HepG2 (cell line): Measurements from ENCODE around the gene GGT7. TPM values are rescaled to one million over a fixed set of nuclear protein-coding genes. Genes with fewer than 3 reads are reported as not detected.

ENCODE experiments used
- CHCHD3 ChIP-seq: sonication (generic); formaldehyde crosslinking; IDR thresholded peaks from 2 replicates; pipeline ENCODE4 v1.8.0; 2022; ENCODE audit warnings: mild to moderate bottlenecking, missing genetic modification reagents, moderate library complexity
- EED ChIP-seq: sonication (generic); formaldehyde crosslinking; IDR thresholded peaks from 2 replicates; pipeline ENCODE4 v1.5.0; 2020; ENCODE audit warnings: mild to moderate bottlenecking, missing genetic modification reagents
- EP300 ChIP-seq, 3 experiments: sonication (generic) in 1 of 3; formaldehyde crosslinking in 1 of 3; IDR thresholded peaks; 2 replicates each; pipeline versions ENCODE4 v1.5.1 to v1.6.1; 2011 to 2020; ENCODE audit warnings: low read depth in 2 of 3, low read length in 2 of 3, borderline replicate concordance in 1 of 3, improper control_type of control experiment in 1 of 3, mild to moderate bottlenecking in 1 of 3, missing genetic modification reagents in 1 of 3, moderate library complexity in 1 of 3
- HHEX ChIP-seq: IDR thresholded peaks from 2 replicates; pipeline ENCODE4 v1.6.1; 2016; ENCODE audit warnings: control low read depth
- KLF12 ChIP-seq: sonication (generic); formaldehyde crosslinking; IDR thresholded peaks from 2 replicates; pipeline ENCODE4 v1.4.0; 2020; ENCODE audit warnings: missing genetic modification reagents, borderline replicate concordance
- MIXL1 ChIP-seq: IDR thresholded peaks from 2 replicates; pipeline ENCODE4 v1.6.1; 2016
- NAIF1 ChIP-seq: sonication (generic); formaldehyde crosslinking; IDR thresholded peaks from 2 replicates; pipeline ENCODE4 v1.5.0; 2020; ENCODE audit warnings: mild to moderate bottlenecking, missing genetic modification reagents, borderline replicate concordance
- PAWR ChIP-seq: sonication (generic); formaldehyde crosslinking; IDR thresholded peaks from 2 replicates; pipeline ENCODE4 v1.4.0; 2020; ENCODE audit warnings: missing genetic modification reagents, mild to moderate bottlenecking, borderline replicate concordance
- PLRG1 ChIP-seq: fragments of 450-650 bp; conservative IDR thresholded peaks from 2 replicates; pipeline ENCODE4 v1.6.1; 2016
- RARA ChIP-seq: IDR thresholded peaks from 2 replicates; pipeline ENCODE4 v1.6.1; 2016; ENCODE audit warnings: missing genetic modification reagents, missing compliant biosample characterization
- SIX1 ChIP-seq: sonication (generic); formaldehyde crosslinking; IDR thresholded peaks from 2 replicates; pipeline ENCODE4 v1.4.0; 2020; ENCODE audit warnings: missing genetic modification reagents, borderline replicate concordance
- TBL1XR1 ChIP-seq: fragments of 150-350 bp; IDR thresholded peaks from 2 replicates; pipeline ENCODE4 v1.6.1; 2014; ENCODE audit warnings: borderline replicate concordance, low read length; ENCODE audit not compliant: partially characterized antibody
- ZNF260 ChIP-seq: sonication (generic); formaldehyde crosslinking; IDR thresholded peaks from 2 replicates; pipeline ENCODE4 v1.4.0; 2020; ENCODE audit warnings: missing genetic modification reagents, low read depth, mild to moderate bottlenecking, borderline replicate concordance
- ZNF367 ChIP-seq: sonication (generic); formaldehyde crosslinking; IDR thresholded peaks from 2 replicates; pipeline ENCODE4 v1.4.0; 2020; ENCODE audit warnings: missing genetic modification reagents, borderline replicate concordance
- ZNF7 ChIP-seq: IDR thresholded peaks from 2 replicates; pipeline ENCODE4 v1.6.1; 2016; ENCODE audit warnings: missing biosample characterization, missing genetic modification reagents
- polyA plus RNA-seq, 8 experiments: library from polyadenylated mRNA; depleted of rRNA in 3 of 8; stranded (reverse) in 7 of 8; unstranded in 1 of 8; fragments of >200 nt; fragmentation: Illumina TruSeq in 4 of 8; extraction: Trizol in 4 of 8; gene quantifications; 2 replicates each; pipeline versions ENCODE4 v1.2.1 to v1.2.3, GENCODE V29; 2011 to 2016; ENCODE audit warnings: low read depth in 4 of 8, missing spikeins in 1 of 8, mixed read lengths in 1 of 8; ENCODE audit not compliant: insufficient read depth in 1 of 8
- total RNA-seq, 5 experiments: library from RNA; depleted of rRNA; stranded (reverse); fragments of >200 nt; fragmentation: Illumina TruSeq; extraction: Trizol; gene quantifications; 2 replicates each; pipeline ENCODE4 v1.2.3, GENCODE V29; 2016; ENCODE audit warnings: low read depth in 1 of 5
- TF ChIP-seq, protein P1 (sequence below): sonication (generic); formaldehyde crosslinking; conservative IDR thresholded peaks from 2 replicates; pipeline ENCODE4 v1.5.0; 2020; ENCODE audit warnings: missing genetic modification reagents
- TF ChIP-seq, protein P2 (sequence below): conservative IDR thresholded peaks from 2 replicates; pipeline ENCODE4 v1.6.1; 2018; ENCODE audit warnings: missing genetic modification reagents
- TF ChIP-seq, protein P3 (sequence below): sonication (generic); formaldehyde crosslinking; IDR thresholded peaks from 2 replicates; pipeline ENCODE4 v1.4.0; 2020; ENCODE audit warnings: mild to moderate bottlenecking, missing genetic modification reagents

Gene GGT7
- total and polyA plus RNA-seq, 2 of the 13 experiments (the other 11 are each of a cell fraction or from before 2014, with no cell fraction given): 6.6 to 23.0 TPM

DNA sequence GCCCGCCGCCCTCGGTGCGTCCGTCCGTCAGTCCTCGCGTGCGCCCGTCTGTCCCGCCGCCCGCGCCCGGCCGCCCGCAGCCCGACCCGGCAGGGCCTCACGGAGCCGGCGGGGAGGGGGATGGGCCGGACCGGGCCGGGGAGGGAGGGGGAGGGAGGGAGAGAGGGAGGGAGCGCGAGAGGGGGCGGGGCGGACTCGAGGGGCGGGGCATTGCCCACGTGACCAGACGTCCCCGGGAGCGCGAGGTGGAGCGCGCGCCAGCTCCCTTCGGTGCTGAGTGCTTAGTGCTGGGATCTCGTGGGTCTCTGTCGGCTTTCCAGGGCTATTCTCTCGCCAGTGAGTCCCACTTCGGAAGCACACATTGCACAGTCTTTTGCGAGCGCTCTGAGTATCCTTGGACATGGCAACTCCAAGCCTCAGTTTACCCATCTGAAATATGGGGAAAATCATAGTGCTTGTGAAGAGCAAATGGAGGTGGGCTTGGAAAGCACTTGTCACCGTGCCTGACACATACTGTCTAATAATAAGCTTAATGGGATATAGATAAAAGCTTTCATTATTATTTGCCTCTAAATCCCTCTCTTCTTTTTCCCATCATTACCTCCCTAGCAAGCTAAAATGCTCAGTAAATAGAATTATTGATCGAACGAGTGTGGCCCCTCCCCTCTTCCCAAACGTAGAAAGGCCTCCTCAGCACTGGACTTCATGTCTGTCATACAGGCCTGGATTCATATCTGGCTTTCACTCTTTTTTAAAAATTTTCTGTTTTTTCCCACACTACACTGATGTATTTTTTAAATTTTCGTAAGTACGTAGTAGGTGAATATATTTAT, 46.9 kb downstream of the GGT7 start, which contains the start of gene NCOA6 (continued):
- TF ChIP-seq, protein P1, sequence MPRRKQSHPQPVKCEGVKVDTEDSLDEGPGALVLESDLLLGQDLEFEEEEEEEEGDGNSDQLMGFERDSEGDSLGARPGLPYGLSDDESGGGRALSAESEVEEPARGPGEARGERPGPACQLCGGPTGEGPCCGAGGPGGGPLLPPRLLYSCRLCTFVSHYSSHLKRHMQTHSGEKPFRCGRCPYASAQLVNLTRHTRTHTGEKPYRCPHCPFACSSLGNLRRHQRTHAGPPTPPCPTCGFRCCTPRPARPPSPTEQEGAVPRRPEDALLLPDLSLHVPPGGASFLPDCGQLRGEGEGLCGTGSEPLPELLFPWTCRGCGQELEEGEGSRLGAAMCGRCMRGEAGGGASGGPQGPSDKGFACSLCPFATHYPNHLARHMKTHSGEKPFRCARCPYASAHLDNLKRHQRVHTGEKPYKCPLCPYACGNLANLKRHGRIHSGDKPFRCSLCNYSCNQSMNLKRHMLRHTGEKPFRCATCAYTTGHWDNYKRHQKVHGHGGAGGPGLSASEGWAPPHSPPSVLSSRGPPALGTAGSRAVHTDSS (CRISPR knock-in tag): no peak
- TF ChIP-seq KLF12 (CRISPR knock-in tag): 0 out of 2 replicates have a peak, but pooled peaks have one; percentile 53
- TF ChIP-seq NAIF1 (CRISPR knock-in tag): no peak
- TF ChIP-seq EED: no peak
- no peak for TF ChIP-seq EP300 (IDR thresholded peaks at IDR 0.05; ENCODE audit: low read depth in 2 of 2, low read length in 2 of 2)
- TF ChIP-seq EP300 (CRISPR knock-in tag; IDR thresholded peaks at IDR 0.05; ENCODE audit: borderline replicate concordance): 0 out of 2 replicates have a peak, but pooled peaks have one; percentile 54
- 0 out of 2 replicates have a peak, but pooled peaks have one; percentile 6 for TF ChIP-seq ZNF7 (CRISPR knock-in tag)
- TF ChIP-seq ZNF367 (CRISPR knock-in tag): no peak; the same call in 1 of the 2 replicates
- TF ChIP-seq RARA: no peak
- no peak for TF ChIP-seq ZNF260 (CRISPR knock-in tag)
- TF ChIP-seq SIX1: peak; percentile 15; the same call in 1 of the 2 replicates
- no peak for TF ChIP-seq PLRG1
- TF ChIP-seq HHEX (CRISPR knock-in tag): no peak
- no peak for TF ChIP-seq PAWR (CRISPR knock-in tag)
- no peak for TF ChIP-seq TBL1XR1
- no peak for TF ChIP-seq CHCHD3 (CRISPR knock-in tag)
- TF ChIP-seq, protein P2, sequence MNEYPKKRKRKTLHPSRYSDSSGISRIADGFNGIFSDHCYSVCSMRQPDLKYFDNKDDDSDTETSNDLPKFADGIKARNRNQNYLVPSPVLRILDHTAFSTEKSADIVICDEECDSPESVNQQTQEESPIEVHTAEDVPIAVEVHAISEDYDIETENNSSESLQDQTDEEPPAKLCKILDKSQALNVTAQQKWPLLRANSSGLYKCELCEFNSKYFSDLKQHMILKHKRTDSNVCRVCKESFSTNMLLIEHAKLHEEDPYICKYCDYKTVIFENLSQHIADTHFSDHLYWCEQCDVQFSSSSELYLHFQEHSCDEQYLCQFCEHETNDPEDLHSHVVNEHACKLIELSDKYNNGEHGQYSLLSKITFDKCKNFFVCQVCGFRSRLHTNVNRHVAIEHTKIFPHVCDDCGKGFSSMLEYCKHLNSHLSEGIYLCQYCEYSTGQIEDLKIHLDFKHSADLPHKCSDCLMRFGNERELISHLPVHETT (CRISPR knock-in tag): peak; percentile 60
- TF ChIP-seq, protein P3, sequence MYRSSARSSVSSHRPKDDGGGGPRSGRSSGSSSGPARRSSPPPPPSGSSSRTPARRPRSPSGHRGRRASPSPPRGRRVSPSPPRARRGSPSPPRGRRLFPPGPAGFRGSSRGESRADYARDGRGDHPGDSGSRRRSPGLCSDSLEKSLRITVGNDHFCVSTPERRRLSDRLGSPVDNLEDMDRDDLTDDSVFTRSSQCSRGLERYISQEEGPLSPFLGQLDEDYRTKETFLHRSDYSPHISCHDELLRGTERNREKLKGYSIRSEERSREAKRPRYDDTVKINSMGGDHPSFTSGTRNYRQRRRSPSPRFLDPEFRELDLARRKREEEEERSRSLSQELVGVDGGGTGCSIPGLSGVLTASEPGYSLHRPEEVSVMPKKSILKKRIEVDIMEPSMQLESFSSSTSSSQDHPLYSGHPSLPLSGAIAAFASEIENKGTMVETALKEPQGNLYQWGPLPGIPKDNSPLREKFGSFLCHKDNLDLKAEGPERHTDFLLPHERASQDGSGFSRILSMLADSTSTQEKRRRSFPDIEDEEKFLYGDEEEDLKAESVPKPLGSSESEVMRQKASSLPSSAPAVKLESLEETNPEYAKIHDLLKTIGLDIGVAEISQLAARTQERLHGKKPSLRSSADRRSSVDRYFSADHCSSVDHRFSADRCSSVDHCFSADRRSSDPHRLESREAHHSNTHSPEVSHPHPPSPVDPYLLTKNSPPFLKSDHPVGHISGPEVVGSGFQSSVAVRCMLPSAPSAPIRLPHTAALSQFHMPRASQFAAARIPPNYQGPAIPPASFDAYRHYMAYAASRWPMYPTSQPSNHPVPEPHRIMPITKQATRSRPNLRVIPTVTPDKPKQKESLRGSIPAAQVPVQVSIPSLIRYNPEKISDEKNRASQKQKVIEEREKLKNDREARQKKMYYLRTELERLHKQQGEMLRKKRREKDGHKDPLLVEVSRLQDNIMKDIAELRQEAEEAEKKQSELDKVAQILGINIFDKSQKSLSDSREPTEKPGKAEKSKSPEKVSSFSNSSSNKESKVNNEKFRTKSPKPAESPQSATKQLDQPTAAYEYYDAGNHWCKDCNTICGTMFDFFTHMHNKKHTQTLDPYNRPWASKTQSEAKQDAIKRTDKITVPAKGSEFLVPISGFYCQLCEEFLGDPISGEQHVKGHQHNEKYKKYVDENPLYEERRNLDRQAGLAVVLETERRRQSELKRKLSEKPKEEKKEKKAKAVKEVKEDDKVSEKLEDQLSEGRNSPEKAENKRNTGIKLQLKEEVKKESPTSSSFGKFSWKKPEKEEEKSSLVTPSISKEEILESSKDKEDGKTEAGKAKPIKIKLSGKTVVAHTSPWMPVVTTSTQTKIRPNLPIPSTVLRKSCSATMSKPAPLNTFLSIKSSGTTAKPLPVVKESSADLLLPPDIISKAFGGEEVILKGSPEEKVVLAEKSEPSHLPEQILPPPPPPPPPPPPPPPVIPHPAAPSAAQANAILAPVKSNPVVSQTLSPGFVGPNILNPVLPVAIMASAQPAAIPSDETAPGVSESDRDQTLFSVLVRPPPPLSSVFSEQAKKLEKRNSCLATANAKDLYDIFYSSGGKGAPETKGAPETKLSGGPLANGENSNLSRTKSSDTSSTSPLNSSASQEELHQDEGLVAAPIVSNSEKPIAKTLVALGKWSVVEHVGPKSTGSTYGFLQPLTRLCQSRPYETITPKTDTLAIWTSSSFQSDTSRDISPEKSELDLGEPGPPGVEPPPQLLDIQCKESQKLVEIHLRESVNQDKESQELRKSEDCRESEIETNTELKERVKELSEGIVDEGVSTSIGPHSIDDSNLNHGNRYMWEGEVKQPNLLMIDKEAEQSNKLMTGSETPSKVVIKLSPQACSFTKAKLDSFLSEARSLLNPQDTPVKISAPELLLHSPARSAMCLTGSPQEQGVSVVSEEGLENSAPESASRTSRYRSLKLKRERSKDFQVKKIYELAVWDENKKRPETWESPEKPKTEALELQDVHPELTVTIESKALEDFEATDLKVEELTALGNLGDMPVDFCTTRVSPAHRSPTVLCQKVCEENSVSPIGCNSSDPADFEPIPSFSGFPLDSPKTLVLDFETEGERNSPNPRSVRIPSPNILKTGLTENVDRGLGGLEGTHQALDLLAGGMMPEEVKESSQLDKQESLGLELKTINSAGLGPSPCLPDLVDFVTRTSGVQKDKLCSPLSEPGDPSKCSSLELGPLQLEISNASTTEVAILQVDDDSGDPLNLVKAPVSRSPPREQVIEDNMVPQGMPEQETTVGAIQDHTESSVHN (CRISPR knock-in tag): no peak
- peak; percentile 29; the same call in 1 of the 2 replicates for TF ChIP-seq MIXL1 (CRISPR knock-in tag)
